Stimulated activated CD4-positive, alpha-beta T cell treated with anti-CD3 and anti-CD28 coated beads, Interleukin-12 subunit alpha, Interleukin-12 subunit beta, amount 100 ng/mL, for 4 hours (primary cell): Measurements from ENCODE around the gene LTBP2.
"Not testable (repeated sequence)": the region's sequence is repeated elsewhere in the genome, so short reads cannot be mapped to it uniquely, and the experiment has no call there.

ENCODE experiments used
- DNase-seq: peaks from one replicate; pipeline ENCODE4 v3.0.0-alpha.2; 2020

LTBP2 gene

DNA sequence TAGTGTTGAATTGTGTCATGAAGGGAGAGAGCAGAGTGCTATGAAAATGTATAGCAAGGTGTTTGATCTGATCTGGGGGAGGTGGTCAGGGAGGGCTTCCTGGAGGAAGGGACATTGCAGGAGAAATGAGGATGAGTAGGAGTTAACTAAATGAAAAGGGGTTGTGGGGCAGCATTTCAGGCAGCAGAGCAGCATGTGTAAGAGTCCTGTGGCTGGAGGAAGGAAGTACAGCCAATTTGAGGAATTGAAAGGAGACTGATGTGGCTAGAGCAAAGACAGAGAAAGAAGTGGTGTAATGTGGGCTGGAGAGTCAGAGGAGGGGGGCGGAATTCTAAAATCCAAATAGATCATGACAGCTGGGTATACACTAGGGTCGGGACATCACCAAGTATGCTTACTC is 139.4 kb downstream of the LTBP2 start:
- DNase-seq: no peak

DNA sequence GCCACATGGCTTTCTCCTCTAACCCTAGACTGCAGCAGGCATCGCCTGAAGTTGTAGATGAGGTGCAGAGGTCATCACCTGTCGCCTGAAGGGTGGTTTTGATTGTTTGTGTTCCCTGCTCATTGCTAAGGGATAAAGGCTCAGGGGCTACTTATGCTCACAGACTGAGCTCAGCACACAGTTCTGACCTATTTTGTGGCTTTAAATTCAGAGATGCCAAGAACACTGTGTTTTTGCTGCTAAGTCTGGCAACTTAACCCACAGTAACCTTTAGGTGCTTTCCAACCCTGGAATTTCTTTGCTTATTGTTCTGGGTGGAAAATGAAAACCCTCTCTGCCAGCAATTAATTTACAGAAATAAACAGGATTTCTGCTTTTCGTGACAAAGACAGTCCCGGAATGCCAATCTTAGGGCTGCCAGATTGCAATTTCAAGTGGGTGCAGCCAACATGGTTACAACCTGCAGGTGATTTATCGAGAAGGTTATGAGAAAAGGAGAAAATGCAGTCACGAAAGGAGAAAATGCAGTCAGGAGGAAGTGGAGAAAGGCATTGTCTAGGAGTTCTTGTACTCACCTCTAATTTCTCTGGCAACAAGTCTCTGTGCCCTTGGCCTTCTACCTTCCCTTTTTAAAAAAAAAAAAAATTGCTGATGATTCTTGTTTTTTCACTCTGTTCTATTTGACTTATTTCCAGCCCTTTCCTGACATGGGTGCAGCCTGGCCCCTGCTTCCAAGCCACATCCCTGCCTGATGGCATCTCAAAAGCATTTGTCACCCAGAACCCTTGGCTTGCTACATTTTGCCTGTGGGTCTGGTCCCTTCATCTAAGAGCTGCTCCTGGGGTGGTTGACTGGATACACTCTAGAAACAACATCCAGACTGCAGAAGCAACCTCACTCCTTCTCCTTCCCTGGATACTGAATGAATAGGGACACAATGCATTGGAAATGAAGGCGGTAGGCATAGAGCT is 142.2 kb downstream of the LTBP2 start:
- DNase-seq: no peak

DNA sequence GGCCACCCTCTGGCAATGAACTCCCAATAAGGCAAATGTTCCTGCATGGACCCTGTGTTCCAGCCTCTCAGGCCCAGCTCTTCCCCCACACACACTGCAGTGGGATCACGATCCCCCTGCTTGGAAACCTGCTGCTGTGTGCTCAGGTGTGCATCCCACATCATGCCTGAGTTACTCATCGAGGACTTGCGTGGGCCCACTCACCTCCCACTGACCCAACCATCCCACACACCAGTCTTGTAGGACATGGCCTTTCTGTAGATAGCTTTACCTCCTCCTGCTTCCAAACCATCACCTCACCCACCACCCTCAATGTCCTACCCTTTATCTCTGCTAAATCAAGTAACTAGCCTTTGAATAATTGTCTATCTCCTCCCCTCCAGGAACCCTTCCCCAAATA is 143.5 kb downstream of the LTBP2 start:
- no peak for DNase-seq

DNA sequence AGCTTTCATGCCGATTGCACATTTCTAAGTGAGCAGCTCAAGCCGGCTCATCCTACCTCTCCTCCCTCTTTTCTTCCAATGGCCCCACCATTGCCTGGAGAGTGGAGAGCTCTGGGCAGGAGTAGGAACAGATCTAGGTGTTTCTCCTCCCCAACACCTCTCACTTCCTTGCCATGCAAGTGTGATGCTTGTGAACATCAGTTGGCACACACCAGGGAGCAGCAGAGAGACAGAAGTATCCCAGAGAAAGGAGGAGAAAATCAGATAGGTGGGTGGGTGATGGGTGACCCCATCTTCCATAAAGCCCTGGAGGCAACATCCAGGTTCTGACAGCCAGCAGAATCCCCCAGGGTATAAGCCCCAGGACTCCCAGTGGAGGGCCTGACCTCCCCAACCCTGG is 146.7 kb downstream of the LTBP2 start:
- no peak for DNase-seq

DNA sequence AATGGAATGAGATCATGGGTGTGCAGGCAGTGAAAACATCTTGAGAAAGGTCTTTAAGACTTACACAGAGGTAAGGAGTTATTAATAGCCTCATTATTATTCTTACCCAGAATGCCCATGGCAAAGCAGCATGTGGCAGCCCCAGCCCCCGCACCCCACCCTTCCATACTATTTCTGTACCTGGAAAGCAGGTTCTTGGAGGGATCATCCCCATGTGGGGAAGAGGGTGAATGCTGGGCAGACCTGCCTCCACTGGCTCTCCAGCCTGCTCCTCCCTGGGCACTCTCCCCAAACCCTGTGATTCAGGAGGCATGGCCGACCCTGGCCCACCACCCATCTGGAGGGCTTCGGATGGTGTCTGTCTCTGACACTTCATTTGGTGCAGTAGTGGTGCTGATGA is 147.3 kb downstream of the LTBP2 start:
- DNase-seq: no peak

DNA sequence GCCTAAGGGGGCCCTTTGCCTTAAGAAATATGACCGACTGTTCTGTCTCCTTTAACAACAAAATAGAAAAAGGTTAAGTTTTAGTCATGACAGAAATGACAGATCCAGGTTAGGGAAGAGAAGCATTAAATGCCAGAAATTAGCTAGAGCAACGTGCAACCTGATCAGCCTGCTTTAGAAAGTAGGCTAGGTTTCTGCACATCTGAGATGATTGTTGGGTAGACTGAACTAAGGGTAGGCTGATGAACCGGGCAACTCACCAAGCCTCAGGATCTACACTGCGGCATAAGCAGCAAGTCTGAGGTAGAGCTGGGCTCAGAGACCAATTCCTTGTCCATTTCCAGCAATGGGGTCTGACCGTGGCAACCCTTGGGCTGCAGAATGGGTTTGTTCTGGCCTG is 148.3 kb downstream of the LTBP2 start:
- no peak for DNase-seq

DNA sequence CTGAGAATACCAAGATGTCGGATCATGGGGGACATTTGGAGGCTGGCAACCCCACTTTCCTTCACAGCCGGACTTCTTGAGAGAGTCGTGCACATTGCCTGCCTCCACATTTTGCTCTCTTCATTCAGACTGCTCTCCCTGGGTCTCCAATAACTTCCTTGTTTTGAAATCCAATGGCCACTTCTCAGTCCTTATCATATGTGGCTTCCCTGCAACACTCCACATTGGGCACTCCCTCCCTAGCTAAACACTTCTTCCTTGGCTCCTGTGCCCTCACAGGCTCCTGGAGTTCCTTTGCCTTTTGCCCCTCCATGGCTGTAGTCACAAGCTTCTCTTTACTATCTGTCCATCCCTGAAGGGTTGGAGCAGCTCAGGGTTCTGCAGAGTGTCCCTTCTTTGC is 149.0 kb downstream of the LTBP2 start:
- no peak for DNase-seq

DNA sequence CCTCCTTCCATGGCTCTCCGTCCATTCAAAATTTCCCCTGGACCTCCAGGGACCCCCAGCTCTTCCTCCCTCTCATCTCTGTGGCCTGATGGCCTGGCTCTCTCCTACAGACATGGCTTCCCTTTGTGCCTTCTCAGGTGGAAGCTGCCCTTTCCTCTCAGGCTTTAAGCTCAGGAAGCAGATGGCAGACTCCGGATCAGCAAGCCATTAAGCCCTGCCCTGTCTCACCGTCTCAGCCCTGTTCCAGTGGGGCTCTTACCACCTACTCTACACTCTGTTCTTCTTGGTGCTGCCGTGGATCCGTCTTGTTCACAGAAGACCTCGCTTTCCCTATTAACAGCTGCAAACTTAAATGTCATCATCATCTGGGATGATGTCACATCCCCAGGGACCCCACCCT is 152.1 kb downstream of the LTBP2 start:
- no peak for DNase-seq

DNA sequence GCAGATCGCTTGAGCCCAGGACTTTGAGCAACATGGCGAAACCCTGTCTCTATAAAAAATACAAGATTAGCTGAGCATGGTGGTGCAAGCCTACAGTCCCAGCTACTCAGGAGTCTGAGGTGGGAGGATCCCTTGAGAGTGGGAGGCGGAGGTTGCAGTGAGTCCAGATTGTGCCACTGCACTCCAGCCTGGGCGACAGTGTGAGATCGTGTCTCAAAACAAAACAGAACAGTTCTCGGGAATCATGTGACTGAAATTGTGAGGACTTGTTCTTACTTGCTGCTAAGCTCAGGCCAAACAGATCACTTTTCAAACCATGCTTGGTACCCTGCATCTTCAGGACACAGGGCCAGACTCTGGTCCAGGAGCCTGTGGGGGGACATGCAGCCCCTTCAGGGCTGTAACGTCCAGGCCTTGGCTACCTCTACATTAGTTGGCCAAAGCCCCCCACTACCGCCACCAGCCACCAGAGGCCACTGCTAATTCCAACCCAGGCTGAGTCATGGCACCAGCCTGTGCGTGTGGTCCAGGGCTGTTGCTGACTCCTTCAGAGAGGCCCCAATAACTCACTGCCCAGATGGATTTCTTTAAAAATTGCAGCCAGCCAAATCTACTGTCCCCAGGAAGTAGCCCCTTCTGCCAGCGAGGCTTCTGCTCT is 152.6 kb downstream of the LTBP2 start:
- peak; percentile 17 for DNase-seq

DNA sequence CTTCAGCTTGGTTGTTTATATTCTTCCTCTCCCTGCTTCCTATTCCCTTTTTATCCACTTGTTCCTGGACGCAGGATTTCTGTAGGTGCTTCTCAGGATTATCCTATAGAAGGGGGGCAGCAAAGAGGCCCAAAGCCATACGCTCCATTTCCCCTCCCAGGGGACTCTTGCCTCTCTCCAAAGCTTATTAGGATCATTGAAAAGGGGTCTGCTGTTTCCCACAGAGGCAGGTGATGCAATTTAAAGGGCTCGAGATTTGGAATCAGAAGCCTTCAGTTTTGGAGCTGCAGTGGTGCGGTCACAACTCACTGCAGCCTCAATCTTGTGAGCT is 154.5 kb downstream of the LTBP2 start:
- DNase-seq: no peak

DNA sequence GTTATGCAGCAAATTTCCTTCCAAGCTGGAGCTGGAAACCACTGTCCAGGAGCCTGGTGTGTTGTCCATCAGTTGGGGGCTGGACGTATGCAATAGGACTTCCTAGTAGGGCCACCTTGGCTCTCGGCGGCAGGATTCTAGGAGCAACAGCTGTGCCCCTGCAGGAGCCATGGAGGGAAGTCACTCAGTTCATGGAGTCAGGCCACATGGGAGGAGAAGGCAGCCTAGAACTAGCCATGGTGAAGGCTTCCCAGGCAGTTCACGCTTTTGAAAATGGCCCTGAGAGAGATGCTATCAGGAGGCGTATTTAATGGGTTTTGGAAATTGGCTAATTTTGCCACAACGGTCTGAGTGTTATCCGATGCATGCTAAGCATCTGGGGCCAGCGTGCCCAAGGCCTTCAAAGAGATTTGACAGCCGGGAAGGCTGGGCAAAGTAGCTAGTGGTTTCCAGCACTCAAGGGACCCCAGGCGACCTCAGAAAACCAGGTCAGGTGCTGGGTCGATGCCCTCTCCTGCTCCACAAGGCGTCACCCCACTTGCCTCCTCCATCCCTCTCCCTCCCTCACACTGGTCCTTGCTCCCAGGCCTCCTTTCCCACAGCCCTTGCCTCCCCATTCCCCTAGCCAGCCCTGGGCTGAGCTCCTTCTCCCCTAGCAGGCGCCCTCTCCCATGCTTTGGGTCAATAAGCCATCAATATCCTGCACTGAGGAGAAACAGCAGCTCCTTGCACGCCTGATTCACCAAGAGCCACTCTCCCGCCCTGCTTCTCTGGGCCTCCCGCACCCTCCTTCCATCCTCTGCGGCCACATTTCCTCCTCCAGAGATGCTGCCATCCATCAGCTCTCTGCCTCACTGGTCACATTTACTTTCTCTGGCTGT is 155.1 kb downstream of the LTBP2 start:
- DNase-seq: no peak

DNA sequence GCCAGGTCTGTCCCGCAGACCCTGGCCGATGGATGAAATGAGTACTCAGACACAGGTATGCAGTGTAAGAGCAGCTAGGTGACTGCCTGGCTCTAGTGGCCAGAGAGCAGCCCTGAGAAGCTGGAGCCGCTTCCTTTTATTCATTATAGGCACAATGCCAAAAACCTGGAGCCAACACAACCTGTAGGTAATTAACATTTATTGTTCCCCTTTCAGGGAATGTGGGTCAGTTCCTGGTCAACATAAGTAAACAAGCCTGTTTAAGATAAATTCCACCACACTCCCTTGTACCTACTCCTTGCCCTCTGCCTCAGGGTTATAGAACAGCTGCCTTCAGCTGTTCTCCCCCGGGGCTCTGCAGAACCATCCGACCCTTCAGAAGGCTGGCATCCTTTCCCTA is 157.6 kb downstream of the LTBP2 start:
- not testable (repeated sequence) for DNase-seq
